HG02884 (cell line): ENCODE results near the gene GAMT.

Experiments used
- ATAC-seq: cut with Tn5 transposase; IDR thresholded peaks from one replicate; pipeline ENCODE4 v1.9.1; 2021; ENCODE audit warnings: mild to moderate bottlenecking, moderate library complexity; ENCODE audit not compliant: unreplicated experiment

GAMT gene

DNA sequence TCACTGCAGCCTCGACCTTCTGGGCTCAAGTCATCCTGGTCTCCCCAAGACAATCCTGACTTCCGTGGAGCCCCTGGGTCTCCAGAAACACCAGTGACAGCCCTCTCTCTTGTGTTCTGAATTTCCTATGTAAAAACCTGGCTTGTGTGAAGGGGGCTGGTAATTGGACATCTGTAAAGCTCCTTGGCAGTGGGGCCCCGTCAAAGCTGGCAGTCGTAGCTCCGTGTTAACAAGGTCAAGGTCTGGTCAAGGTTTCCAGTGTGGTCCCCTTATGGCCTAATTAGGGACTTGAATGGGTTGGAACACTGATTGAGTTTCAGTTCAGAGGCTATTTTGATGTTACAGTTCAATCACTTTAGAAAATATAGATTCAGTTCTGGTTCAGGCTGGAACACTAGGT lies 50.5 kb downstream of the GAMT start:
- ATAC-seq = no peak

GRCh38 chr19:1349211-1349610 lies 52.1 kb downstream of the GAMT start:
- no peak for ATAC-seq
